Measurements from ENCODE around the gene TRIP13.
"Not testable (repeated sequence)": the region's sequence is repeated elsewhere in the genome, so short reads cannot be mapped to it uniquely, and the experiment has no call there.

The TRIP13 gene

DNA sequence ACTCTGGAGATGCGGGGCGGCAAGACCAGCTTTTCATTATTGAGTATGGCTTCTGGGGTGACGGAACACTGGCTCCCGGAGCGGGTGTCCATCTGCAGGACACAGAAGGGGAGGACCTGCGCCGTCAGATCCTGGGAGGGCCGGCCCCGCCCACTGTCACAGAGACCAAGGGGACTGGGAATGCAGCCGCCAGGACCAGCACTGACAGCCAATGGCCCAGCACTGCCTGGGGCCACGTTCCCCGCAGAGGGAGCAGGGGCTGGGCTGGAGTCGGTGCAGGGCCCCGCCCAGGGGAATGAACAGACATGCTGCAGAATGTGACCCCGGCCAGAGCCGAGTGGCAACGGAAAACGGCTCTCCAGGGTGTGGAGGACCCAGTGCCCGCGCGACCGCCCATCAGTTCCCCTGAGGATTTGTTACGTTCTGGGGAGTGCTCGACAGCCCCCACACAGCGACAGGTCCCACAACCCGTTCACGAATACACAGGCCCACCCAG lies 42.1 kb upstream of the TRIP13 start, which contains the start of gene ZDHHC11:
TSS of gene ZDHHC11 (minus strand) at position 476 of the 496 bp plus-strand sequence. CDS start at position 92, 384 bp downstream.
- no peaks in the 10 kb centered on the region for H3K27me3 ChIP-seq (ENCODE audit: control insufficient read depth, insufficient read depth, low read length)
- H3K27ac ChIP-seq (ENCODE audit: low read length), result no peak within 1 kb of the TSS
- H3K9me3 ChIP-seq (ENCODE audit: control insufficient read depth, low read depth, low read length), result no peaks in the 10 kb centered on the region
- H3K4me3 ChIP-seq (ENCODE audit: low read length), result no peak within 1 kb of the TSS
- no peaks in the 10 kb centered on the region for H3K36me3 ChIP-seq (ENCODE audit: control insufficient read depth, low read depth, low read length)
- no peaks in the 10 kb centered on the region for H3K4me1 ChIP-seq (ENCODE audit: control insufficient read depth, low read depth, low read length)
- no peak within 1 kb of the TSS for H3K9ac ChIP-seq (ENCODE audit: low read length)

- Histone ChIP-seq H3K36me3 (ENCODE audit: control insufficient read depth, low read depth, low read length) (no peaks in the 10 kb centered on the region), H3K27ac (ENCODE audit: low read length) (no peak overlapping the region), H3K27me3 (ENCODE audit: control insufficient read depth, insufficient read depth, low read length) (no peaks in the 10 kb centered on the region), H3K4me3 (ENCODE audit: low read length) (no peak overlapping the region), H3K9ac (ENCODE audit: low read length) (no peak overlapping the region), H3K9me3 (ENCODE audit: control insufficient read depth, low read depth, low read length) (no peaks in the 10 kb centered on the region), H3K4me1 (ENCODE audit: control insufficient read depth, low read depth, low read length) (no peaks in the 10 kb centered on the region)
These were observed 41.6 kb upstream of the TRIP13 start for GRCh38 chr5:851076-851475.

DNA sequence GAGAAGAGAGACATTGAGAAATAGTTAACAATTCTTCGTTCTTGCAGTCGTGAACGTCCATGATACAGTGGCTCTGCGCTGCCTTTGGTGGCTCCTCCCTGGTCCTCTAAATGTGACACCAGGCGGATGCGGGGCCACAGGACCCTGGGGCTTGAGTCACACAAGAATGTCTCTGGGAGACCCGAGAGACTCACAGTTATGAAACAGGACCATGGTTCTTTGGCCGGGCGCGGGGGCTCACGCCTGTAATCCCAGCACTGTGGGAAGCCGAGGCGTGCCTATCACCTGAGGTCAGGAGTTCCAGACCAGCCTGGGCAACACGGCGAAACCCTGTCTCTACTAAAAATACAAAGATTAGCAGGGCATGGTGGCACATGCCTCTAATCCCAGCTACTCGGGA lies 41.1 kb upstream of the TRIP13 start:
- Histone ChIP-seq H3K36me3 (ENCODE audit: control insufficient read depth, low read depth, low read length) (no peaks in the 10 kb centered on the region), H3K27ac (ENCODE audit: low read length) (no peak overlapping the region), H3K9ac (ENCODE audit: low read length) (no peak overlapping the region), H3K4me3 (ENCODE audit: low read length) (no peak overlapping the region), H3K9me3 (ENCODE audit: control insufficient read depth, low read depth, low read length) (no peaks in the 10 kb centered on the region), H3K27me3 (ENCODE audit: control insufficient read depth, insufficient read depth, low read length) (no peaks in the 10 kb centered on the region), H3K4me1 (ENCODE audit: control insufficient read depth, low read depth, low read length) (no peaks in the 10 kb centered on the region)

DNA sequence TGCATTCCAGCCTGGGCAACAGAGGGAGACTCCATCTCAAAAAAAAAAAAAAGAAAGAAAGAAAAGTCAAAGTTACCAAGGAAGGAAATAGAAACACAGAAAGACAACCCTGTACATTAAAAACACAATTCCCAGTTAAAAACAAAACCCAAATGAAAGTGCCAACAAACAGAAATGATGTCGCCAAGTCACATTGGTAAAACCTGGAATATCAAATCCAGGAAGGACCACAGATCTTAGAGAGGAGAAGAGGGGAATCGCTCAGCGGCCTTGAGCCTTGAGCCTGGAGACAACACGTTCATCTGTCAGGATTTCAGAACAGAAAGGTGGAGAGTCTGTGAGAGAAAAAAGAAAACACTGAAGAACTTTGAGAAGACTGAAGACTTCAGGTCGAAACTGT lies 40.7 kb upstream of the TRIP13 start:
- Histone ChIP-seq H3K9ac (ENCODE audit: low read length) (no peak overlapping the region), H3K4me1 (ENCODE audit: control insufficient read depth, low read depth, low read length) (no peaks in the 10 kb centered on the region), H3K9me3 (ENCODE audit: control insufficient read depth, low read depth, low read length) (no peaks in the 10 kb centered on the region), H3K36me3 (ENCODE audit: control insufficient read depth, low read depth, low read length) (no peaks in the 10 kb centered on the region), H3K27ac (ENCODE audit: low read length) (no peak overlapping the region), H3K4me3 (ENCODE audit: low read length) (no peak overlapping the region), H3K27me3 (ENCODE audit: control insufficient read depth, insufficient read depth, low read length) (no peaks in the 10 kb centered on the region)

GRCh38 chr5:852431-853401 lies 40.0 kb upstream of the TRIP13 start:
- no peaks in the 10 kb centered on the region for H3K9me3 ChIP-seq (ENCODE audit: control insufficient read depth, low read depth, low read length)
- H3K36me3 ChIP-seq (ENCODE audit: control insufficient read depth, low read depth, low read length), result no peaks in the 10 kb centered on the region
- no peak overlapping the region for H3K27ac ChIP-seq (ENCODE audit: low read length)
- H3K9ac ChIP-seq (ENCODE audit: low read length), result no peak overlapping the region
- no peaks in the 10 kb centered on the region for H3K27me3 ChIP-seq (ENCODE audit: control insufficient read depth, insufficient read depth, low read length)
- H3K4me3 ChIP-seq (ENCODE audit: low read length), result no peak overlapping the region
- H3K4me1 ChIP-seq (ENCODE audit: control insufficient read depth, low read depth, low read length), result no peaks in the 10 kb centered on the region

- not testable (repeated sequence) for H3K4me3 ChIP-seq (ENCODE audit: low read length); H3K9me3 ChIP-seq (ENCODE audit: control insufficient read depth, low read depth, low read length); H3K36me3 ChIP-seq (ENCODE audit: control insufficient read depth, low read depth, low read length); H3K27me3 ChIP-seq (ENCODE audit: control insufficient read depth, insufficient read depth, low read length); H3K4me1 ChIP-seq (ENCODE audit: control insufficient read depth, low read depth, low read length); H3K27ac ChIP-seq (ENCODE audit: low read length); H3K9ac ChIP-seq (ENCODE audit: low read length)
These were observed 39.1 kb upstream of the TRIP13 start for GRCh38 chr5:853416-854090.

GRCh38 chr5:854217-854616 lies 38.5 kb upstream of the TRIP13 start:
- H3K4me3 ChIP-seq (ENCODE audit: low read length), result no peak overlapping the region
- H3K4me1 ChIP-seq (ENCODE audit: control insufficient read depth, low read depth, low read length), result no peaks in the 10 kb centered on the region
- no peak overlapping the region for H3K9ac ChIP-seq (ENCODE audit: low read length)
- H3K27me3 ChIP-seq (ENCODE audit: control insufficient read depth, insufficient read depth, low read length), result no peaks in the 10 kb centered on the region
- no peaks in the 10 kb centered on the region for H3K36me3 ChIP-seq (ENCODE audit: control insufficient read depth, low read depth, low read length)
- no peaks in the 10 kb centered on the region for H3K9me3 ChIP-seq (ENCODE audit: control insufficient read depth, low read depth, low read length)
- H3K27ac ChIP-seq (ENCODE audit: low read length), result no peak overlapping the region

GRCh38 chr5:854966-855743 lies 37.5 kb upstream of the TRIP13 start:
- no peaks in the 10 kb centered on the region for H3K36me3 ChIP-seq (ENCODE audit: control insufficient read depth, low read depth, low read length)
- H3K9ac ChIP-seq (ENCODE audit: low read length), result no peak overlapping the region
- H3K27ac ChIP-seq (ENCODE audit: low read length), result no peak overlapping the region
- no peaks in the 10 kb centered on the region for H3K4me1 ChIP-seq (ENCODE audit: control insufficient read depth, low read depth, low read length)
- no peaks in the 10 kb centered on the region for H3K9me3 ChIP-seq (ENCODE audit: control insufficient read depth, low read depth, low read length)
- no peaks in the 10 kb centered on the region for H3K27me3 ChIP-seq (ENCODE audit: control insufficient read depth, insufficient read depth, low read length)
- no peak overlapping the region for H3K4me3 ChIP-seq (ENCODE audit: low read length)

GRCh38 chr5:855771-856530 lies 36.7 kb upstream of the TRIP13 start:
- H3K27ac ChIP-seq (ENCODE audit: low read length), result no peak overlapping the region
- no peaks in the 10 kb centered on the region for H3K4me1 ChIP-seq (ENCODE audit: control insufficient read depth, low read depth, low read length)
- H3K9me3 ChIP-seq (ENCODE audit: control insufficient read depth, low read depth, low read length), result no peaks in the 10 kb centered on the region
- H3K27me3 ChIP-seq (ENCODE audit: control insufficient read depth, insufficient read depth, low read length), result no peaks in the 10 kb centered on the region
- H3K4me3 ChIP-seq (ENCODE audit: low read length), result no peak overlapping the region
- H3K9ac ChIP-seq (ENCODE audit: low read length), result no peak overlapping the region
- no peaks in the 10 kb centered on the region for H3K36me3 ChIP-seq (ENCODE audit: control insufficient read depth, low read depth, low read length)

DNA sequence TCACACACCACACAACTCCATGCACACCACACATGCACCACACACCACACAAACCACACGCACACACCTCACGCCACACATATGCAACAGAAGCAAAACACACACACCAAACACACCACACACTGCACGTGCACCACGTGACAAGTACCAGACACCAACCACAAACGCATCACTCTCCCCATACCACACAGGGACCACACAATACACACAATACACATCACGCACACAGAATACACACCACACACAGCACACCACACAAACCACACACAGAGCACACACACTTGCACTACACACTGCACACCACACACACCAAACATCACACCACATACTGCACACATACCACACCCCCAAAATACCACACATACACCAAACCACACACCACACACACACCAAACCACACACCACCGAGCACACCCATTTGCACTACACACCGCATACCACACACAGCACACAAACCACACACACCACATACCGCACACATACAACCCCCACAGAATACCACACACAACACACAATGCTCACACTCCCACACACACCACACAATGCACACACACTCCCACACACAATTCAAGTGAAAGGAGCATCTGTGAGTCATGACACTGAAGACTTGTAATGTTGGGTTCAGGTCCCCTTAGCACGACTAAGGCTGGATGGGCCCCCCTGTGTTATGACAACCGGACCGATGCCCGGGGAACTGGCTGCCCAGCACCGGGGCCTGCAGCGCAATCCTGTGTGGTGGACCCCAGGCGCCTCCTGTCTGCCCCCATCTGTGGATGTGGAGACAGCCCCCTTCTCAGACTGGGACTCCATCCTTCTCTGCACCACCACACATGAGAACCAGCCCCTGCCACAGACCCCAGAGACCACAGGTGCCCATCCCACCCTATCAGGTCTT lies 35.9 kb upstream of the TRIP13 start:
- Histone ChIP-seq H3K27ac (ENCODE audit: low read length) (no peak overlapping the region), H3K27me3 (ENCODE audit: control insufficient read depth, insufficient read depth, low read length) (no peaks in the 10 kb centered on the region), H3K9ac (ENCODE audit: low read length) (no peak overlapping the region), H3K4me3 (ENCODE audit: low read length) (no peak overlapping the region), H3K4me1 (ENCODE audit: control insufficient read depth, low read depth, low read length) (no peaks in the 10 kb centered on the region), H3K36me3 (ENCODE audit: control insufficient read depth, low read depth, low read length) (no peaks in the 10 kb centered on the region), H3K9me3 (ENCODE audit: control insufficient read depth, low read depth, low read length) (no peaks in the 10 kb centered on the region)

Data from iPS-18a (cell line).